GM19328 (cell line): ENCODE measurements around the gene COA1.
"Not testable (repeated sequence)": the region's sequence is repeated elsewhere in the genome, so short reads cannot be mapped to it uniquely, and the experiment has no call there.

Experiments
- ATAC-seq: cut with Tn5 transposase; IDR thresholded peaks from one replicate; pipeline ENCODE4 v1.9.1; 2021; ENCODE audit warnings: mild to moderate bottlenecking, moderate library complexity; ENCODE audit not compliant: unreplicated experiment

COA1 gene

DNA sequence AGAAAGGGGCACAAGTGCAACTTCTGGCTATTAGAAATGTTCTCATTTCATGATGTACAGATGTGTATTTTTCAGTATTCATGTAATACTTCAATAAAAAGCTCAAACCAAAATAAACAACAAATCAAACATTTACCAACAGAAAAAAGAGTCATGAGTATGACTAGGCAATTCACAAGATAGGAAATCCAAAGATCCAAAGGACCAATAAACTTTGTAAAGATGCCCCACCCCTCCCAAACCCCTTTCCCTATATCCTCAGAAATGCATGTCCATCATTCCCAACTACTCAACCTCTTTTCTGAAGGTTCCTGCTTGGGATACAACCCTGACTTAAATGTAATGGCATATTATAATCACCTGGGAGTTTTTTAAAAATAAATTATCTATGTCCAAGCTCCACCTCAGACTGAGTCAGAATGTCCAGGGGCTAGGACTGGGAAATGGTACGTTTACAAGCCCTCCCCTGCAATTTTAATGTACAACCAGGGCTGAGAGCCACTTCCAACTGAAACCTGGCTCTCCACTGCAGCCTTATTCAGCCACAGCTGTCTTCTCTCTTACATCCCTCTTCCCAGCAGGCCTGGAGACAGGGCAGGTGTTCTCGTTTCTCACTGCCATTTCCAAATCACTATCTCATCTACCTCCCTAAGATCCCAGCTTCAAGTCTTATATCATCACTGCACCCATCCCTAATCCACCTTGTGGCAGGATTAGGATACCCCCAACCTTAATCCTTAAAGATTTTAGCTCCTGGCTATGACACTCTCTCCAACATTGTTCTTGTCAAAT lies 36.5 kb downstream of the COA1 start:
- ATAC-seq, result no peak

DNA sequence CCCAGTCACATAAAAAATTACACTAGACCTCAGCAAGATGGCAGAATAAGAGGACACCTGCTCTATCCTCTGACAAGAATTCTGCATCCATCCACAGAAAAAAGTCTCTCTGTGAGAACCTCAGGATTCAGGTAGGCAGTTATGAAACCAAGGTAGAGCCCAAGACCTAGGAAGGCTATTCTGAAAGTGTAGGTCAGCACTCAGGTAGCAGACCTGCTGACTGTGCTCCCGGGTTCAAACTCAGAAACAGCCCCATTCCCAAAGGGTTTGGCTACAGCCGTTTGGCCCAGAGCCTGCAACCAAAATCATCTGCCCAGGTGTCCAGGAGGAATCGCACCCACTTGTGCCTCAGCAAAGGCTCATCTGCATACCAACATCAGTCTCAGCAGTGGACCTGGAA lies 37.7 kb downstream of the COA1 start:
- ATAC-seq, result no peak

DNA sequence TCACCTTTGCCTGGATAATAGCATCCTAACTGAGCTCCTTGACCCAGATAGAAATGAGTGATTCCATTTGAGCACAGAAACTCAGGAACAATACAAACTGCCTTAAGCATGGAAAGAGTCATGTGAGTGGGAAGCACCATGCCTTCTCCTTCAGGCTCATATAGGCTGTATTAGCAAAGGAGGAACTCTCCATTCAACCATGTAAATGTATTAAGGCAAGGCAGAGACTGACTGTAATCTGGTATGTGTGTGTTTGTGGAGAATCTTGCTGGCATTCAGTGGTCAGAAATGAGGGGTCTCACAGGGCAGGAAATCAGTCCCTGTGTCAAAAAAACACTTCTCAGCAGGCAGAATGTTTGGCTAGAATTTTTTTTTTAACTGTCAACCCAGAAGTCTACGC lies 40.2 kb downstream of the COA1 start:
- no peak for ATAC-seq

DNA sequence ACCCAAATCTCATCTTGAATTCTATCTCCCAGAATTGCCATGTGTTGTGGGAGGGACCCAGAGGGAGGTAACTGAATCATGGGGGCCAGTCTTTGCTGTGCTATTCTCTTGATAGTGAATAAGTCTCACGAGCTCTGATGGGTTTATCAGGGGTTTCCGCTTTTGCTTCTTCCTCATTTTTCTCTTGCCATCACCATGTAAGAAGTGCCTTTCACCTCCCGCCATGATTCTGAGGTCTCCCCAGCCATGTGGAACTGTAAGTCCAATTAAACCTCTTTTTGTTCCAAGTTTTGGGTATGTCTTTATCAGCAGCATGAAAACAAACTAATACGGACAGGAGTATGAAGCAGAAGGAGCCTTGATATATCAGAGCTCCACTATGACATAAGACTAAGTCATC lies 41.5 kb downstream of the COA1 start:
- not testable (repeated sequence) for ATAC-seq

GRCh38 chr7:43686991-43687390 lies 42.3 kb downstream of the COA1 start:
- ATAC-seq, result no peak

DNA sequence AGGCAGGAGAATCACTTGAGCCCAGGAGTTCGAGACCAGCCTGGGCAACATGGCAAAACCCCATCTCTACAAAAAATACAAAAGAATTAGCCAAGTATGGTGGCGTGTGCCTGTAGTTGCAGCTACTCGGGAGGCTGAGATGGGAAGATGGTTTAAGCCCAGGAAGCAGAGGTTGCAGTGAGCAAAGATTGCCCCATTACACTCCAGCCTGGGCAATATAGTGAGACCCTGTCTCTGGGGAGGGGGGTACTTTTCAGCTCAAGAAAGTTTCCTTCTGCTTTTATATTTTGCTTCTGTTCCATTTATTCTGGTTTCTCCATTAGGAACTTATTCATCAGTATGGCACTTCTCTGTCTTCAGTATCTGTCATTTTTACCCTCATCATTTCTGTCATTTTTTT lies 48.6 kb downstream of the COA1 start:
- no peak for ATAC-seq

- no peak for ATAC-seq
Measured at GRCh38 chr7:43679210-43680068, 49.9 kb downstream of the COA1 start.

GRCh38 chr7:43678315-43678714 lies 51.0 kb downstream of the COA1 start:
- ATAC-seq, result no peak

DNA sequence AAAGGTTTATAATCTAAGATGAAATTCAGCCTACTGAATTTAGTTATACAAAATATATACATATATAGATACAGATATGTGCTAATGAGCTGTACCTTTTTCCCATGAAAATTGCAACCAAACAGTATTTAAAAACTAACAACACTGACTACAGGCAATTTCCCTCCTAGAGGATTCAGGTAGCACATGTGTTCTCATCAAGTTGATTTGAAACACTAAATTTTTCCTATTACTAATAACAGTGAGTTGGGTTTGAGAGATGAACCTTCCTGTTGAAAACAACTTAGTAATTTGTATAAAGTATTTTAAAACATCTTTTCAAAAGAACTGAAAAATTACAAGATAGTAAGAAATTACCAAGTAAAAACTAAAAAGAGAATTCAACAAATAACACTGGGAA lies 51.5 kb downstream of the COA1 start:
- no peak for ATAC-seq

GRCh38 chr7:43674559-43675436 lies 54.5 kb downstream of the COA1 start:
- no peak for ATAC-seq

DNA sequence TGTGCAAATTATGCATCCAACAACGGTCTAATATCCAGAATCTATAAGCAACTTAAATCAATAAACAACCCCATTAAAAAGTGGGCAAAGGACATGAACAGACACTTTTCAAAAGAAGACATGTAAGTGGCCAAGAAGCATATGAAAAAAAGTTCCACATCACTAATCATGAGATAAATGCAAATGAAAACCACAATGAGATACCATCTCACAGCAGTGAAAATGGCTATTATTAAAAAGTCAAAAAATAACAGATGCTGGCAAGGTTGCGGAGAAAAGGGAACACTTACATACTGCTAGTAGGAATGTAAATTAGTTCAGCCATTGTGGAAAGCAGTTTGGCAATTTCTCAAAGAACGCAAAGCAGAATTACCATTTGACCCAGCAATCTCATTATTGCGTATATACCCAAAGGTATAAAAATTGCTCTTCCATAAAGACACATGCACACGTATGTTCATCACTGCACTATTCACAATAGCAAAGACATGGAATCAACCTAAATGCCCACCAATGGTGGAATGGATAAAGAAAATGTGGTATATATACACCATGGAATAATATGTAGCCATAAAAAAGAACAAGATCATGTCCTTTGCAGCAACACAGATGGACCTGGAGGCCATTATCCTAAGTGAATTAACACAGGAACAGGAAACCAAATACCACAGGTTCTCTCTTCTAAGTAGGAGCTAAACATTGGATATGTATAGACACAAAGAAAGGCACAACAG lies 55.9 kb downstream of the COA1 start:
- not testable (repeated sequence) for ATAC-seq

- no peak for ATAC-seq
Measured at GRCh38 chr7:43671521-43671920, 57.8 kb downstream of the COA1 start.

DNA sequence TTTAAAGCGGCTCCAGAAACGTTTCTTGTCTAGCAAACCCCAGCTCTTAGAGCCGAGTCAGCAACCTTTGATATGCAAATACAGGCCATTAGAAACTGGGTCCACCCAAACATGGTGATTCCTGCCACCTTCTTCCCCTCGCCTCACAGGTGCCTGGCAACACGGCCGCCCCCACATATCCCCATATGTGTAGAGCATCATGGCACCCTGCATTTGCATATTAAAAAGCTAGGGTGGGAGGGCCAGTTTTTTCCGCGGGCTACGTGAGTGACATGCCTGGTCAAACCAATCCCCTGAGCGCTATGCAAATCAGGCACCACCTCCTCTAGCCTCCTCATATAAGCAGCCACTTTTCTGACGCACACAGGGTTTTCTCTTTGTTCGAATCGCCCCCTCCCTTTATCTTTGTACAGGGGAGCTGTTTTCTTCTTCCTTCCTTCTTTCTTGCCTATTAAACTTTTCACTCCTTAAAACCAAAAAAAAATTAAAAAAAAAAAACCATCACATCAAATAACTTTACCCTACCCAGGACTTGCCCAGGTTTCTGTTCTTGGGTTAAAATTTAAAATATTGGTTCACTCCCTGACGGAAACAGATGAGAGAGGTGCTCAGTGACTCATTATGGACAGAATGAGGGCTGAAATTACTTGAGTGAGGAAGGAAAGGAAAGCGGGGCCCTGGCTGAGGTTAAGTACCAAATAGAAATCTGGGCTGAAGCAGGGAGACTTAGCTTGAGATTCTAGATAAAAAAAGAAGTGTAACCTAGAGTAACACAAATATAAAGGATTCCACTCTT lies 59.8 kb downstream of the COA1 start:
- no peak for ATAC-seq

DNA sequence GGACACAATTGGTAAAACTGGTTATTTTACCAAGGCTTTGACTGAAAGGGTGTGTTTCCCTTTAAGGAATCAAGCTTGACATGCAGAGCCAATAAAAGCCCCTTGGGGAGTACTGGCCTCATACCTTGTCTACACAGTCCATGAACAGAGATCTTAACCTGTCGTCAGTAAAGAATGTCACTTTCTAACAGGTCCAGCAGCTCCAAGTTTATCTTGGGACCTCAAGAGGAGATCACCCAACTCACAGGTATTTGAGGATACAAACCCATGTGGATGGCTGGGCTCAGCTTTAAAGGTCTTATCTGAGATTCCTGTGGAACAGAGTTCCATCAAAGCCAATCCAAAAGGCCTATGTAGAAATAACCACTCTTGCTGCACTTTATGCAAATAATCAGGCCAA lies 61.3 kb downstream of the COA1 start:
- ATAC-seq, result no peak

DNA sequence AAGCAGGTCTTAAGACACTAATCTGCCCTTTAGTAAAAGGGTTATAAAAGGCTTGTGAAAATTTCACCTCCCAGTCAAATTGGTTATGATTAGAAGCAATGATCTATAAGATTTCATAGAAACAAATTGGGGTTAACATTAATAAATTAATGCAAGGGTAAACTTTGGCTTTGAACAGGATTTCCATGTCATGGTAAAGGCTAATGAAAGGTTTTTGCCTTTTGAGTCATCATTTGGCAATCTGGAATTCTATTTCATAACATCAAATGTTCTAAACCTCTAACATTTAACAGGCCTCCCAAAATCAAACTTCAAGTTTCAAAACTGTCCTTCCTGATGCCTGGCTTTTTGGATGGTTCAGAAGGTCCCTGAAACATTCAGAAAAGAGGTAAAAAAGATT lies 62.4 kb downstream of the COA1 start:
- ATAC-seq, result no peak

DNA sequence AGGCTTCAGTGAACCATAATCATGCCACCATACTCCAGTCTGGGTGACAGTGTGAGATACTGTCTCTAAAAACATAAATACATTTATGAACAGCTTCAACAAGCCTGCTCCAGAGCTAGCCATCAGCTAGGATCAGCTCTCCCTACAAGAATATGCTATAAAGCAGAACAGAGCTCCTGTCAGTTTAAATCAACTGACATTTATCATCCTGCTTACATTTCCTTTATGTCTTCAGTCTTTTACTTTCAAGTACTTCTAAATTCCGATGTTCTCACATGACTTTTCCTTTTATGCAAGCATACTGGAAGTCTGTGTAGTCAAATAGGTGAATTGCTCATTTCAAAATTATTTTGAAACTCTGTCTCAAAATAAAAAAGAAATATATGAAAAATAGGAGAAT lies 64.6 kb downstream of the COA1 start:
- no peak for ATAC-seq

- ATAC-seq, result no peak
Measured at GRCh38 chr7:43660141-43660540, 69.2 kb downstream of the COA1 start.

DNA sequence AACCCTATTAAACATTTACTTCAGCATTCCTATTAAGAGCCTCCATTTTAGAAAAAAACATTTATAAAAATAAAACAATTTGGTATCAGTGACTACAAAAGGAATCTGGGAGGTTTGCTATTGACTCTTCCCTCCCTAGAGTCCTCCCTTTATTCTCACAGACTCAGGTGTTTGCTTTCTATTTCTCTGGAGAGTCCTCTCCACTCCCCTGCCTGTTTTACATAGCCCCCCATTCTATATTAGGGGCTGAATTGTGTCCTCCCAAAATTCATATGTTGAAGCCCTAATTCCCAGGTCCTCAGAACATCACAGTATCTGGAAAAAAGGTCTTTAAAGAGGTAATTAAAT lies 69.8 kb downstream of the COA1 start:
- ATAC-seq, result no peak

- ATAC-seq, result no peak
Measured at GRCh38 chr7:43658718-43659548, 70.4 kb downstream of the COA1 start.
